HCT116 (cell line): ENCODE measurements around the gene RFPL1. TPM values are rescaled to one million over a fixed set of nuclear protein-coding genes. Genes with fewer than 3 reads are reported as not detected.

ENCODE experiments used
- ATAC-seq: fragments of 200-7000 bp; cut with Tn5 transposase; 2 replicates; pipeline ENCODE4 v1.9.1; 2020; ENCODE audit warnings: mild to moderate bottlenecking, moderate library complexity
- BruUV-seq: library from RNA; stranded (reverse); fragments of 400-500 nt; replicated peaks from 2 replicates; lab custom pipeline; 2021; lab: Mats Ljungman, UMichigan
- CTCF ChIA-PET: fragments of 300-600 bp; sonication (Branson Sonifier 250); formaldehyde crosslinking; loops from one replicate; lab custom pipeline; 2021; ENCODE audit warnings: antibody characterized with exemption; lab: Charles Lee
- POLR2A ChIA-PET: fragments of 300-600, 350-600 bp; sonication (Branson Sonifier 250); formaldehyde crosslinking; loops from one replicate; lab custom pipeline; 2021; ENCODE audit warnings: antibody characterized with exemption; lab: Charles Lee
- RAD21 ChIA-PET, 2 experiments: fragments of 300-600 bp; sonication (Branson Sonifier 250); formaldehyde crosslinking; loops; one replicate each; lab custom pipeline; 2023; ENCODE audit warnings: low total read pairs in 2 of 2; ENCODE audit not compliant: uncharacterized antibody in 2 of 2, unreplicated experiment in 2 of 2, low non-redundant PET in 1 of 2; lab: Charles Lee
- DNase-seq: peaks from one replicate; pipeline ENCODE4 v3.0.0-alpha.2; 2010; ENCODE audit warnings: low read depth, low spot score
- H2AFZ ChIP-seq: fragments of 200-600 bp; shearing (Covaris generic), sonication (generic); 2 replicates; pipeline ENCODE4 v1.6.1; 2017; ENCODE audit warnings: low read depth, mixed run types, mixed read lengths, antibody characterized with exemption, low read length; ENCODE audit not compliant: poor library complexity, severe bottlenecking
- H3K27ac ChIP-seq: 2 replicates; pipeline ENCODE4 v1.5.1; 2012; ENCODE audit warnings: low read depth, low read length
- H3K27me3 ChIP-seq: fragments of 200-600 bp; sonication (generic); 2 replicates; pipeline ENCODE4 v1.6.1; 2016; ENCODE audit warnings: mixed run types, low read length, mixed read lengths; ENCODE audit not compliant: insufficient read depth
- H3K36me3 ChIP-seq, 2 experiments: fragments of 200-500 bp in 1 of 2; fragments of 200-600 bp in 1 of 2; sonication (Bioruptor generic) in 1 of 2; sonication (generic) in 1 of 2; 2 replicates each; pipeline versions ENCODE4 v1.5.1 to v1.6.1; 2014 to 2016; ENCODE audit warnings: low read length in 2 of 2, inconsistent platforms in 1 of 2, mixed read lengths in 1 of 2, mixed run types in 1 of 2; ENCODE audit not compliant: insufficient read depth in 2 of 2, control insufficient read depth in 1 of 2
- H3K4me1 ChIP-seq, 2 experiments: fragments of 200-600 bp in 1 of 2; sonication (generic) in 1 of 2; 2 replicates each; pipeline versions ENCODE4 v1.5.1 to v1.6.1; 2012 to 2017; ENCODE audit warnings: low read length in 2 of 2, inconsistent platforms in 1 of 2, mild to moderate bottlenecking in 1 of 2, mixed read lengths in 1 of 2, mixed run types in 1 of 2, moderate library complexity in 1 of 2; ENCODE audit not compliant: insufficient read depth in 2 of 2, control insufficient read depth in 1 of 2
- H3K4me2 ChIP-seq: fragments of 200-600 bp; sonication (generic); 2 replicates; pipeline ENCODE4 v1.6.1; 2017; ENCODE audit warnings: mixed run types, low read length, mixed read lengths
- H3K4me3 ChIP-seq, 2 experiments: fragments of 200-600 bp in 1 of 2; sonication (generic) in 1 of 2; replicated peaks in 1 of 2; 2 replicates each; pipeline ENCODE4 v1.5.1; 2011 to 2016; ENCODE audit warnings: low read length in 2 of 2, control low read depth in 1 of 2, low read depth in 1 of 2, mild to moderate bottlenecking in 1 of 2, mixed read lengths in 1 of 2, mixed run types in 1 of 2
- H3K79me2 ChIP-seq: fragments of 200-600 bp; sonication (generic); 2 replicates; pipeline ENCODE4 v1.6.1; 2017; ENCODE audit warnings: mild to moderate bottlenecking, mixed run types, low read length, moderate library complexity, mixed read lengths; ENCODE audit not compliant: insufficient read depth
- H3K9ac ChIP-seq: fragments of 200-600 bp; sonication (generic); 2 replicates; pipeline ENCODE4 v1.6.1; 2016; ENCODE audit warnings: low read length, mixed read lengths
- H3K9me2 ChIP-seq: fragments of 200-600 bp; sonication (generic), shearing (Covaris generic); 2 replicates; pipeline ENCODE4 v1.6.1; 2017; ENCODE audit warnings: mixed run types, mild to moderate bottlenecking, moderate library complexity; ENCODE audit not compliant: insufficient read depth
- H3K9me3 ChIP-seq, 2 experiments: fragments of 200-500 bp in 1 of 2; fragments of 200-600 bp in 1 of 2; sonication (Bioruptor generic) in 1 of 2; sonication (generic) in 1 of 2; 2 replicates each; pipeline ENCODE4 v1.6.1; 2014 to 2017; ENCODE audit warnings: low read length in 2 of 2, mixed read lengths in 2 of 2, inconsistent platforms in 1 of 2, low read depth in 1 of 2, mild to moderate bottlenecking in 1 of 2, mixed run types in 1 of 2, moderate library complexity in 1 of 2; ENCODE audit not compliant: control insufficient read depth in 1 of 2, insufficient read depth in 1 of 2
- H4K20me1 ChIP-seq: fragments of 200-600 bp; sonication (generic), shearing (Covaris generic); 2 replicates; pipeline ENCODE4 v1.6.1; 2017; ENCODE audit warnings: mixed run types, mild to moderate bottlenecking, moderate library complexity; ENCODE audit not compliant: insufficient read depth
- CBX3 ChIP-seq: IDR thresholded peaks from 2 replicates; pipeline ENCODE4 v1.6.1; 2012; ENCODE audit warnings: low read depth
- CTCF ChIP-seq, 3 experiments: fragments of 200-600 bp in 1 of 3; sonication (generic) in 1 of 3; IDR thresholded peaks in 2 of 3; conservative IDR thresholded peaks in 1 of 3; 2 replicates each; pipeline ENCODE4 v1.5.1; 2012 to 2017; ENCODE audit warnings: low read depth in 2 of 3, low read length in 2 of 3, antibody characterized with exemption in 1 of 3, borderline replicate concordance in 1 of 3, control low read depth in 1 of 3, mild to moderate bottlenecking in 1 of 3, mixed read lengths in 1 of 3, mixed run types in 1 of 3, moderate library complexity in 1 of 3; ENCODE audit not compliant: insufficient read depth in 1 of 3
- EZH2 ChIP-seq: fragments of 200-600 bp; sonication (generic); IDR thresholded peaks from 2 replicates; pipeline ENCODE4 v1.6.1; 2017; ENCODE audit warnings: antibody characterized with exemption, mixed run types
- FOSL1 ChIP-seq: IDR thresholded peaks from 2 replicates; pipeline ENCODE4 v1.6.1; 2012; ENCODE audit warnings: low read depth
- POLR2A ChIP-seq: IDR thresholded peaks from 2 replicates; pipeline ENCODE4 v1.7.0; 2011; ENCODE audit warnings: borderline replicate concordance; ENCODE audit not compliant: insufficient read depth, insufficient read length; ENCODE audit errors: extremely low read depth
- RAD21 ChIP-seq: IDR thresholded peaks from 2 replicates; pipeline ENCODE4 v1.6.1; 2012; ENCODE audit warnings: low read depth, mild to moderate bottlenecking
- SP1 ChIP-seq: IDR thresholded peaks from 2 replicates; pipeline ENCODE4 v1.6.1; 2012; ENCODE audit warnings: low read depth
- YY1 ChIP-seq: IDR thresholded peaks from 2 replicates; pipeline ENCODE4 v1.6.1; 2011; ENCODE audit warnings: low read length, low read depth, moderate library complexity, mild to moderate bottlenecking; ENCODE audit not compliant: insufficient replicate concordance; ENCODE audit errors: extremely low read depth
- intact Hi-C: fragments of 100-400 bp; cut with micrococcal nuclease; formaldehyde crosslinking; loops from 2 replicates; pipeline ENCODE4 v1.10.0; 2022
- total RNA-seq: library from RNA; stranded (reverse); gene quantifications from one replicate; pipeline ENCODE4 v1.2.1, GENCODE V29; 2021; ENCODE audit not compliant: unreplicated experiment
- TF ChIP-seq, protein P1 (sequence below): IDR thresholded peaks from 2 replicates; pipeline ENCODE4 v1.6.1; 2012
- TF ChIP-seq, protein P2 (sequence below): IDR thresholded peaks from 2 replicates; pipeline ENCODE4 v1.6.1; 2012
- TF ChIP-seq, protein P3 (sequence below): IDR thresholded peaks from 2 replicates; pipeline ENCODE4 v1.6.1; 2012; ENCODE audit warnings: low read depth

The RFPL1 gene
- total RNA-seq, 1 experiment from 2014 or later, result not detected

DNA sequence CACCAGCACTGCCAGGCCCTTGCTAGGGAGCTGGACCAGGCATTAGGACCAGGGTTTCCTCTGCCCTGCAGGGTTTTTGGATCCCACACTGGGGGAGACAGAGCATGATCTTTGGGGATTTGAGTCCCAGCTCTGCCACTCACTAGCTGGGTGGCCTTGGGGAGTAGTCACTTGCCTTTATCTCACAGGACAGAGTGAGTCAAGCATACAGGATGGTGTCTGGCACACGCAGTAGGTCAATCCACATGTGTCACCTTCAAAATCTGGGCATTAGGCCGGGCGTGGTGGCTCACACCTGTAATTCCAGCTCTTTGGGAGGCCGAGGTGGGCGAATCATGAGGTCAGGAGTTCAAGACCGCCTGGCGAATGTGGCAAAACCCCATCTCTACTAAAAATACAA, 44.3 kb downstream of the RFPL1 start:
- no peak overlapping the region for H3K4me3 ChIP-seq
- no peaks in the 10 kb centered on the region for H3K9me3 ChIP-seq
- ATAC-seq (no peak), DNase-seq (no peak)
- H3K4me1 ChIP-seq, result peaks cover 0 to 11% of the 10 kb centered on the region in 2 experiments; a peak in 2 of 4 replicates
- no peaks in the 10 kb centered on the region for H3K79me2 ChIP-seq
- no TSS peak for BruUV-seq
- no peak overlapping the region for H2AFZ ChIP-seq
- H3K36me3 ChIP-seq, result no peaks in the 10 kb centered on the region
- no peaks in the 10 kb centered on the region; the same call in 1 of the 2 replicates for H3K27me3 ChIP-seq
- POLR2A ChIA-PET, result no interaction called here
- RAD21 ChIA-PET, result no interaction called here
- H3K9me2 ChIP-seq, result no peaks in the 10 kb centered on the region
- H3K9ac ChIP-seq, result no peak overlapping the region
- intact Hi-C loops, result no loop called here
- CTCF ChIA-PET, result interaction anchor here (1.4 to 1.8 kb wide), 2 partner anchors 10 to 12 kb away, joined by 3 to 7 read pairs; no protein-coding TSS in a partner anchor
- H4K20me1 ChIP-seq, result no peaks in the 10 kb centered on the region
- no peak overlapping the region for H3K4me2 ChIP-seq
- no peak for TF ChIP-seq CBX3
- no peak overlapping the region for H3K27ac ChIP-seq

DNA sequence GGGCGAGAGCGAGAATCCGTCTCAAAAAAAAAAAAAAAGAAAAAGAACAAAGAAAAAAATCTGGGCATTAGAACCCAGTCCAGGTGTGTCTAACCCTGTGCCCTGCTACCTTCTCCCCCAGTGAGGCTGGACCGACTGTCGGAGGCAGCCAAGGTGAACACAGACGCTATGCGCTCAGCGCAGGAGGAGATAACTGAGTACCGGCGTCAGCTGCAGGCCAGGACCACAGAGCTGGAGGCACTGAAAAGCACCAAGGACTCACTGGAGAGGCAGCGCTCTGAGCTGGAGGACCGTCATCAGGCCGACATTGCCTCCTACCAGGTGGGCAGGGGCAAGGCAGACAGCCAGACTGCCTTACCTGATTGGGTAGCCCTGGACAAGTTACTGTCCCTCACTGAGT, 44.9 kb downstream of the RFPL1 start:
- H3K4me1 ChIP-seq, result peaks cover 0 to 6% of the 10 kb centered on the region in 2 experiments; a peak in 2 of 4 replicates
- H3K9me2 ChIP-seq, result no peaks in the 10 kb centered on the region
- H3K36me3 ChIP-seq, result no peaks in the 10 kb centered on the region
- RAD21 ChIA-PET, result no interaction called here
- CTCF ChIA-PET, result interaction anchor here (1.4 kb wide), 1 partner anchor 11 kb away, joined by 3 read pairs; no protein-coding TSS in a partner anchor
- no peak for DNase-seq
- no peak overlapping the region for H3K4me3 ChIP-seq
- no peaks in the 10 kb centered on the region for H4K20me1 ChIP-seq
- no peak overlapping the region for H3K27ac ChIP-seq
- no peak overlapping the region for H2AFZ ChIP-seq
- ATAC-seq, result no peak
- H3K9me3 ChIP-seq, result no peaks in the 10 kb centered on the region
- intact Hi-C loops, result no loop called here
- no peak overlapping the region for H3K4me2 ChIP-seq
- no peaks in the 10 kb centered on the region for H3K79me2 ChIP-seq
- POLR2A ChIA-PET, result no interaction called here
- H3K9ac ChIP-seq, result no peak overlapping the region
- TF ChIP-seq FOSL1 (no peak), YY1 (no peak), CTCF (IDR thresholded peaks at IDR 0.05 in 2 of 3, conservative IDR thresholded peaks at IDR 0.05 in 1 of 3; ENCODE audit: borderline replicate concordance in 1 of 3, insufficient read depth in 1 of 3, low read depth in 2 of 3, low read length in 2 of 3) (no peak), POLR2A (no peak), EZH2 (no peak), SP1 (no peak), RAD21 (no peak)
- TF ChIP-seq, protein P1, sequence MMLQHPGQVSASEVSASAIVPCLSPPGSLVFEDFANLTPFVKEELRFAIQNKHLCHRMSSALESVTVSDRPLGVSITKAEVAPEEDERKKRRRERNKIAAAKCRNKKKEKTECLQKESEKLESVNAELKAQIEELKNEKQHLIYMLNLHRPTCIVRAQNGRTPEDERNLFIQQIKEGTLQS, result no peak
- TF ChIP-seq, protein P2, sequence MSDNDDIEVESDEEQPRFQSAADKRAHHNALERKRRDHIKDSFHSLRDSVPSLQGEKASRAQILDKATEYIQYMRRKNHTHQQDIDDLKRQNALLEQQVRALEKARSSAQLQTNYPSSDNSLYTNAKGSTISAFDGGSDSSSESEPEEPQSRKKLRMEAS, result no peak
- TF ChIP-seq, protein P3, sequence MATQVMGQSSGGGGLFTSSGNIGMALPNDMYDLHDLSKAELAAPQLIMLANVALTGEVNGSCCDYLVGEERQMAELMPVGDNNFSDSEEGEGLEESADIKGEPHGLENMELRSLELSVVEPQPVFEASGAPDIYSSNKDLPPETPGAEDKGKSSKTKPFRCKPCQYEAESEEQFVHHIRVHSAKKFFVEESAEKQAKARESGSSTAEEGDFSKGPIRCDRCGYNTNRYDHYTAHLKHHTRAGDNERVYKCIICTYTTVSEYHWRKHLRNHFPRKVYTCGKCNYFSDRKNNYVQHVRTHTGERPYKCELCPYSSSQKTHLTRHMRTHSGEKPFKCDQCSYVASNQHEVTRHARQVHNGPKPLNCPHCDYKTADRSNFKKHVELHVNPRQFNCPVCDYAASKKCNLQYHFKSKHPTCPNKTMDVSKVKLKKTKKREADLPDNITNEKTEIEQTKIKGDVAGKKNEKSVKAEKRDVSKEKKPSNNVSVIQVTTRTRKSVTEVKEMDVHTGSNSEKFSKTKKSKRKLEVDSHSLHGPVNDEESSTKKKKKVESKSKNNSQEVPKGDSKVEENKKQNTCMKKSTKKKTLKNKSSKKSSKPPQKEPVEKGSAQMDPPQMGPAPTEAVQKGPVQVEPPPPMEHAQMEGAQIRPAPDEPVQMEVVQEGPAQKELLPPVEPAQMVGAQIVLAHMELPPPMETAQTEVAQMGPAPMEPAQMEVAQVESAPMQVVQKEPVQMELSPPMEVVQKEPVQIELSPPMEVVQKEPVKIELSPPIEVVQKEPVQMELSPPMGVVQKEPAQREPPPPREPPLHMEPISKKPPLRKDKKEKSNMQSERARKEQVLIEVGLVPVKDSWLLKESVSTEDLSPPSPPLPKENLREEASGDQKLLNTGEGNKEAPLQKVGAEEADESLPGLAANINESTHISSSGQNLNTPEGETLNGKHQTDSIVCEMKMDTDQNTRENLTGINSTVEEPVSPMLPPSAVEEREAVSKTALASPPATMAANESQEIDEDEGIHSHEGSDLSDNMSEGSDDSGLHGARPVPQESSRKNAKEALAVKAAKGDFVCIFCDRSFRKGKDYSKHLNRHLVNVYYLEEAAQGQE, result no peak
- H3K27me3 ChIP-seq, result no peaks in the 10 kb centered on the region
- no TSS peak for BruUV-seq
